HG03196 (cell line): Measurements from ENCODE around the gene GPD1L.
"Not testable (repeated sequence)": the region's sequence is repeated elsewhere in the genome, so short reads cannot be mapped to it uniquely, and the experiment has no call there.

Experiments used
- ATAC-seq: cut with Tn5 transposase; IDR thresholded peaks from one replicate; pipeline ENCODE4 v1.9.1; 2021; ENCODE audit not compliant: unreplicated experiment

GPD1L gene

DNA sequence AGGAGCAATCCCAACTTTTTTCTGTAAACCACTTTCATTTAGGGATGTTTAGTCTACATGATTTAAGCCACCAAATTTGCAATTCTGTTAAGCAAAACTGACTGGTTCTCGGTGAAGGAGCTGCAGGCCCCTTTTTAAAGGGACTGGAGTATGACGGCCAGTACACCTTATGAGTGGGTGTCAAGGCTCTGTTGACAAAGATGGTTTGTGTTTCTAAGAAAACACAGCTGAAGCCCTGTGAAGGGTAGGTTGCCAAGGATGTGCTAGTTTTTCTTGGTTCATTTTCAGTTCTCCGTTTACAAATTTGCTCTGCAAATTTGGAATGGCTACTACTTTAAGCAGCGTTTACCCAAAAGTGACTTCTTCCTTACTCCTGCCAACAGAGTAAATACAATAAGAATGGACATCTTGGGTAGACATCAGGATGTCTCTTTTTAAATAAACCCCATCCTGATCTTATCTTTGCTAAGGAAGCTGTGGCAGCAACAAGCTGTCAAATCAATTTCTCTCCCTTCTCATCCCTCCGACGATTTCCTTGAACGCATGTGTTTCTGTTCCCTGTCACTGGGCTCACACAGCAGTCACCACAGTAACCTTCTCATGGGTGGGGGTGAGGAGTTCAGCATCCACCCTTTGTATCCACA, 73.8 kb downstream of the GPD1L start:
- no peak for ATAC-seq

DNA sequence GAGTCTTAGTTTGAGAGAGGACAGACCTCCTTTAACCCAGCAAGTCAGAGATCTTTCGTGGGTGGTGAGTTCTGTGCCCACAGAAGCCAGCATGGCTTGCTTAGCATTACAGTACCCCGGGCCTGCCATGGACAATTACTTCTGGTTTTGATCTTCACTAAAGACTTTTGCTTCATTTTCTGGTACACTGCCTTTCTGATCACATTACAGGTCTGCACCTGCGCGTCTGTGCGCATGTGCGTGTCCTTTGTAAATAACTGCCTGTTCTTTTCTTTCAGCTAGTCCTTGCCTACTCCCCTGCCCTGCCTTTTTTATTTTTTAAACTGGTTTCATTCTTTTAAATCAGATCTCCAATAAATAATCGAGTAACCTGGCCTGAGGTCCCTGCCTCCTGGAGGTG, 74.9 kb downstream of the GPD1L start:
- no peak for ATAC-seq

DNA sequence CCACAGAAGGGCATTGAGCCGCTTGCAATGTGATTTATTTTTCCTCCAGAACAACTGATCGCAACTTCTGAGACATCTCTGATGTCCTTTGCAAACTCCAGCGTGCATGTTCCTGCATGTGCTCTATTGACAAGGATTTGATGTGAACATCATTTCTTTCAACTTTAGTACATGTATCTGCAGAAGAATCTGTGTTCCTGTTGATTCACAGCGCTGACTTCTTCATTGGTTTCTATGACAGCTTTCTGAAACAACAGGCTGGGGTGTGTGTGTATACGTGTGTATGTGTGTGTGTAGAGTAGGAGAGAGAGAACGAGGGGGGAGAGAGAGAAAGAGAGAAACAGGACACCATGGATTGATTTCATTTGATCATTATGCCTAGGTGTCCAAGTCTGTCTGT, 75.4 kb downstream of the GPD1L start:
- no peak for ATAC-seq

DNA sequence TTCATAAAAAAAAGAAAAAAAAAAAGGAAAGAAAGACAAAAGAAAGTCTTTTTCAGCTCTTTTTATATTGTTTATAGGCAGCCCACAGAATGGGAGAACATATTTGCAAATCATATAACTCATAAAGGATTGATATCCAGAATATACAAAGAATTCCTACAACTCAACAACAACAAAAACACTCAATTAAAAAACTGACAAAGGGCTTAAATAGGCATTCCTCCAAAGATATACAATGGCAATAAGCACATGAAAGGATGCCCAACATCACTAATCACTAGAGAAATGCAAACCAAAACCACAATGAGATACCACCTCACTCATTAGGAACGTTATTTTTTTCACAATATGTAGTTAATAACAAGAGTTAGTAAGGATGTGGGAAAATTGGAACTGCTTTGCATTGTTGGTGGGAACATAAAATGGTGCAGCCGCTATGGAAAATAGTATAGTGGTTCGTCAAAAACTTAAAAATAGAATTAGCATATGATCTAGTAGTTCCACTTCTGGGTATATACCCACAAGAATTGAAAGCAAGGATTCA, 77.8 kb downstream of the GPD1L start:
- ATAC-seq = no peak

DNA sequence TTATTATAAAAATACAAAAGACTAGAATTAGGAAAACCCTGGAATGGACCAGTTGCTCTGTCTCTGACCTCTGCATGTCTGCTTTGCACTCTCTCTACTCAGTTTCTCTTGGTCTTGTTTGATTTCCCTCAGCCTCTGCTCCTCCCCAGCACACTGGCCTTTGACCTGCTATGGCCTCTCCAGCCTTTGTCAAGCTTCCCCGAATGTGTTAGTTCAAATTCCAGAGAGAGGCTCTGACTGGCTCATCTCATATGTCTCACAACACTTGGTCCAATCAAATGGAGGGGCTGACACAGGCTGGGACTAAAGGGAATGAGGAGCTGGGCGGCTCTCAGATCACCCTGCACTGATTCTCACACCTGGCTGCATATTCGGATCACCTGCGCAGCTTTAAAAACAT, 79.7 kb downstream of the GPD1L start:
- no peak for ATAC-seq

DNA sequence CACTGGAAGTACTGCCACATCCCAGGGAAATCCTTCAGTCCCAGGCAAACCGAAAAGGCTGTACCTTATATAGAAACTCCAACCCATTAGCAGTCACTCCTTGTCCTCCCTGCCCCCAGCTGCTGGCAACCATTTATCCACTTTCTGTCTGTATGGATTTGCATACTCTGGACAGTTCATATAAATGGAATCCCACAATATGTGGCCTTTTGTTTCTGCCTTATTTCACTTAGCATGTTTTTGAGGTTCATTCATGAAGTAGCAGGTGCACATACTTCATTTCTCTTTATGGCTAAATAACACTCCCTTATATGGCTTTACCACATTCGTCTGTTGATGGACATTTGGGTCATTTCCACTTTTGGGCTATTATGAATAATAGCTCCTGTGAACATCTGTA, 80.5 kb downstream of the GPD1L start:
- no peak for ATAC-seq

DNA sequence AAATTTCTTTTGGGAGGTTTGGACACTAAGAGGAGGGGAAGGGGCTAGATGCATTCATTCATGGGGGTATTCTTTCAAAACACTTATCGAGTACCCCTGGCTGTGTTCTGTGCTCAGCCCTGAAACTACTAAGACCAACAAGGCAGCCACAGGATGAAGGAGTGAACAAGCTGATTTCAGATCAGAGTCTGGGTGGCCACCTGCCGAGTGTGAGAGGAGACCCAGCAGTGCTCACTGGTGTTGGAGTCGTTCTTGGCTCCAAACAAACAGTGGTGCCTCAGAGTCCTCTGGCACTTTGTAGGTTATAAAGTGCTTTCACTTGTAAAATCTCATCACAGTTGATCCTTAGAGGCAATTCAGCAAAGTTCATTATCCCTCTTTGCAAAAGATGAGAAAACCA, 83.3 kb downstream of the GPD1L start:
- ATAC-seq = no peak

DNA sequence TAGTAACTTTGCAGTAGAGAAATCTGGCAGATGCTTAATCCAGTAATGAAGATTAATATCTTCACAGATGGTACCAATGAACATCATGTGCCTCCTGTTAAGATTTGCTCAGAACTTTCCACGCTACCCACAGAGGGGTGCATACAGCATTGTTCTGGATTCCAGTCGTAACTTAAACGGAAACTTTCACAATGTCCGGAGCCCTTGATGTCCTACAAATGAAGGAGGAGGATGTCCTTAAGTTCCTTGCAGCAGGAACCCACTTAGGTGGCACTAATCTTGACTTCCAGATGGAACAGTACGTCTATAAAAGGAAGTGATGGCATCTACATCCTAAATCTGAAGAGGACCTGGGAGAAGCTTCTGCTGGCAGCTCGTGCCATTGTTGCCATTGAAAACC, 84.1 kb downstream of the GPD1L start:
- not testable (repeated sequence) for ATAC-seq

DNA sequence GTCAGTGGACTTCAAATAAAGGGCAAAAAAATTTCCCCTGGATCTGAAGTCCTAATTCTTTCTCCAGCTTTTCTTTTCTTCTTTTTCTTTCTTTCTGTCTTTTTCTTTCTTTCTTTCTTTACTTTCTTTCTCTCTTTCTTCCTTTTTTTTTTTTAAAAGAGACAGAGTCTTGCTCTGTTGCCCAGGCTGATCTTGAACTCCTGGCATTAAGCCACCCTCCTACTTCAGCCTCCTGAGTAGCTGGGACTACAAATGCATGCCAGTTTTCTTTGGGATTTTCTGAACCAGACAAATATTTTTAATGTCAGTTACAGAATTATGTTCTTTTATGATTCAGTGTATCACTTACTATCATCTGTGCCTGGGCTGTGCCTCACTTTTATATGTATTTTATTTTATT, 86.7 kb downstream of the GPD1L start:
- ATAC-seq = no peak

DNA sequence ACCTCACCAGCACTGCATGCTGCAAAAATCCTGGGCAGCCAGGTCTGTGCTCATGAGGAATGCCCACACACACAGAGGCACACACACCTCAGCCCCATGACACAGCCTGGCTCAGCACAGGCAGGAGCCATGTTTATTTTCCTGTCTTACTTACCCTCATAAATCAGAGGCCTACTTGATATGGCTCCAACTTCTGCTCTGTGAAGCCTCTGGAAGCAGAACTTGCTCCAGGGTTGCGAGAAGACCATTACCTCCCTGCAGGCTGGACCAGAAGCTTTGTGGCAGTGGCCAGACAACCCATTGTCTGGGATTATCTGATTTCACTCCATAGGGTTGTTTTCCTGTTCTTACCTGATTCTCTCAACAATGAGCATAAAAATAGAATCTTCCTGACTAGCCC, 88.2 kb downstream of the GPD1L start:
- no peak for ATAC-seq

DNA sequence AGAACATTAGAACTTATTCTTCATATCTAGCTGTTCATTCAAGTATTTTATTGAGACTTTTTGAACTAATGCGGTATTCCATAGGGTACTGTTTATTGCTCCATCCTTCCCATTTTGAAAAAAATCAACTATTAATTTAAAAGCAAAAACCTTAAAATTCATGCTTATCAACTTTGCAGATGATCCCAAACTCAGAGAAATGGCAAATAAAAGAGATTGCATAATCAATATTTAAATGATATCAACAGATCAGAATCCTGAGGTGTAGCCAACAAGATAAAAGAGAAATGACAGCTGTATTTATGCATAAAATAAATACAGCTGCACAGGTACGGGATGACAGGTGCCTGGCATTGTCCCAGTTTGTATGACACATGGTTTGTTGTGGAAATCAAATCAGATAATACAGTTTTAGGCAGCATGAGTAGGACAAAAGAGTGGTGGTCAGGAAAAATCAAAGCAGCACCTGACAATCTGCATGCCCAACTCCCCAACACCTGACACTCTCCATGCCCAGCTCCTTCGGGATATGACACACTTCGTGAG, 89.6 kb downstream of the GPD1L start:
- ATAC-seq = no peak

DNA sequence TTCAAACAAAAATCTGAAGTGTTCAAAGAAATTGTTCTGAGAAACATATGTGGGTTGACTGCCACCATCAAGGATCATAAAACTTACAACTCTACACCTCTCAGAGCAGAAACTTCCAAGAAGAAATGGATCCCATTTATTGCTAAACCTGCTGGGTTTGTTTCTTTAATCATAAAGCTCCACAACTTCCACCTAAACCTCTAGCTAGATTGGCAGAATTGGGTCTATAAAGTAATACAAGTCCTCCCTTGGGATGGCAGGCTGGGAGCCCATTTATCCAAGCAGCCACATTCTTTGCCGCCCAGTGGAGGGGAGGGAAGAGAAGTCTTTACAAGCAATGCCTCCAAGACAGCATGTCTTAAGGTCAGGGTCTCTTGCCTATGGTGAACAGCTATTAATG, 91.6 kb downstream of the GPD1L start:
- no peak for ATAC-seq

DNA sequence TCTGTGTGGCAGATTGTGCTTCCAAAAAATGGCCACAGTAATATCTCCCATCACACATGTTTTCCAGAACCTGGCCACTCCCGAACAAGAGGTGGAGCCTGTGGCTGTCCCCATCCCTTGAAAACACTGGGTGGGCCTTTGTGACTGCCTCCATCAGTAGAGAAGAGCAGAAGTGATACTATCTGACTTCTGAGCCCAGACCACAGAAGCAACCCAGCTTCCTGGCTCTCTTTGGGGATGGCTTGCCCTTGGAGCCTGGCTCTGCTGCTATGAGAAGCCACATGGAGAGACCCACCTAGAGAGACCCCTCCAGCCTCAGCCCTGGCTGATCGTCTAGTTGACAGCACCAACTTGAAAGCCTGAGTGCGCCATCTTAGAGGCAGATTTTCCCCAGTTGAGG, 92.3 kb downstream of the GPD1L start:
- no peak for ATAC-seq

DNA sequence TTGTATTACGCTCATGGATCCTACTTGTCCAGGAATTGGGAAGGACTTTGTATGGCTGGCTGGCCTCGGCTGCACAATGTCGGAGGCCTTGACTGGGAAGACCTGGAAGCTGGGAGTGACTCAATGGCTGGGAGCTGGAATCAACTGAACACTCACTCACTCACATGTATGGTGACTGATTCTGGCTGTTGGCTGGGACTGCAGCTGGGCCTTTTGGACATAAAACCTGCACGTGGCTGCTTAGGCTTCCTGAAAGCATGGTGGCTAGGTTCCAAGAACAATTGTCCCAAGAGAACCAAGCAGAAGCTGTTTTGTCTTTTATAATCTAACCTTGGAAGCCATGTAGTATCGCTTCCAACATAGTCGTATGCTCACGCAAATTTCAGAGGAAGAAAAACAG, 94.1 kb downstream of the GPD1L start:
- no peak for ATAC-seq

DNA sequence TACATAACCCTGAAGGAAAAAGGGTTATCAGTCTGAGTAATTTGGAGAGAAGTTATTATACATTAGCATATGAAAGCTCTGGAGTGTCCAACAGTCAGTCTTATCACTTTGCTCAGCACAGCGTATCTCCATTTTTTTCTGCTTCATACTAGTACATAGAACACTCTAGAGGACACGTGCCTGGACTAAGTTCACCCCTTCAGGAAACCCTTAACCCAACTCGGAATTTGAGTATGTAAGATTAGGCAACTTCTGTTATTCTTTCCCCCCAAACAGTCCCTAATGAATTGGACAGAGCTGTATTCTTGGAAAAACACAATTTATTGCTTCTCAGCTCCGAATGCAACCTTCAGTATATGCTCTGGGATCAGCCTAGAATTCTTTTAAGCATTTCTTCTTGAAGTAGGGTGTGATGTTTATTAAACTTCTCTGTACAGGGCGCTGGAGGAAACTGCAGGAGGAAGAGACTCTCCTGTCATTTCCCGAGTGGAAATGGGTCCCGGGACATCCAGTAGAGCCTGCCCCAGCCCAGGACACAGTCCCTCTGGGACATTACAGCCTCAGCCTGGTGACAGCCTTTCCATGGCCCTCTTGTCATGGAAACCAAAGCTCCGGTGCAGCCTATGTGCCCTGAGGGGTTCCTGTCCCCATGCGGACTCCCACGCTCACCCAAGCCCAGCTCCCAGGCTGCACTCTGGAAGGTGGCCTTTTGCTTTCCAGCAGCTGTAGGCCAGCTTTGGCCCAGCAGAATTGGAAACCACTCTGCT, 94.8 kb downstream of the GPD1L start:
- no peak for ATAC-seq

DNA sequence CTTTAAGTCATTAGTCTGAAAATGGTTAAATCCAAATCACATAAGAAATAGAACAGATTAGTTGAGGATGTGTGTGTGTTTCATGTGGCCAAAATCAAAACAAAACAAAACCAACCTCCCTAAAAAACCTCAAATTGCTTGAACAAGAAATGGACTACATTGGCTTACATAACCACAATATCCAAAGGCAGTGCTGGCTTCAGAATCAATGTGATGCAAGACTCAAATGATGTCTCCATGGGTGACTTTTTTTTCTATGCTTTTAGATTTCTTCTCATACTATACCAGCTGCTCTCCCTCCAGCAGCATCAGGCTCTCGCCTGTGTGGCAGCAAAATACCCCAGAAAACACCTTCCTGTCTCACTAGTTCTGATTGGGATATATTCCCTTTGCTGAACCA, 96.1 kb downstream of the GPD1L start:
- no peak for ATAC-seq

DNA sequence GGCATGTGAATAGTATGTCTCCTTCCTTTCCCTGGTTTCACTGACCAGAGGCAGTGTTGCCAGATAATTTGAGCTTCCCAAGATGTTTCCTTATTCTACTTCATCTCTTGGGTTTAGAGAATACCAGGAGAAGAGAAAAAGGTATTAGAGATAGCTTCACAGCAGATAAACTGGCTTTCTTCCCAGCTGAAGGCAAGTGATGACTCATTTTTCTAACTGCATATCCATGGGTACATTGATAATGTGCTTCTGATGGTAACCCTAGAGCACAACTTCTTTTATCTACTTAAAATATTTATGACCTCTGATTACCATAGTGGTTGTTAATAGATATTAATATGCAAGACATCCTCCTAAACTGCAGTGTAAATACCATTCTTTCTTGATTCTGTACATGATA, 97.4 kb downstream of the GPD1L start:
- no peak for ATAC-seq

DNA sequence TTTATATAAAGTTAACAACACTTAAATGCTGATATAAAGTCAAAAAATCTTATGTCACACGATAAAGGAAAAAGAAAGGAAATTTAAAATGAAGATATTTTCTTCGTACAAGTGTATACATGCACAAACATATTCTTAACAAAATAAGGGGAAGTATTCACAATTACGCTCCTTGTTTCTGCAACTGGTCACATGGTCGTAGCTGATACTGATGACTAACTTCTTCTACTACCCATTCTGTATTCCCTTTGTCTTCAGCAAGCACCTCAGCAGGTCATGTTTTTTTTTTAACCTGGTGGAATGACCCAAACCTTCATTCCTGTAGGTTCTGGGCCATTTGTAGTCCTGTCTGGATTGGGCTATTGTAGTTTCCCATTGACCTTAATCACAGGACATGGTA, 102.0 kb downstream of the GPD1L start:
- no peak for ATAC-seq

DNA sequence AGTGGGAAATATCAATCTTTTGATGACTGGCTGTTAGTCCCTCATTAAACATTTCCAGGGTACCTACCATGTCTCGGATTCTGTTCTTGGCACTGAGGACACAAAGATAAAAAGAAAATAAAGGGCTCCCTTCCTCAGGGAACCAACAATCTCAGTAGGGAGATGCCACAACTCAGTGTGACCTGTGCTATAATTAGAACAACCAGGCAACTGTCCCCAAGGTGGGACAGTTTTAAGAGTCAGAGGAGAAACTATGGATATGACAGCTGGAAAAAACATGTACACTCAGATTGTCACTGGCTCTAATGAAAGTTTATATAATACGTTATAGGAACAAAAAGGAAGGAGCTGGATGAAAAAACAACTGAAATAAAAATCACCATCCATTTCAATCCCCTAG, 108.8 kb downstream of the GPD1L start:
- no peak for ATAC-seq

DNA sequence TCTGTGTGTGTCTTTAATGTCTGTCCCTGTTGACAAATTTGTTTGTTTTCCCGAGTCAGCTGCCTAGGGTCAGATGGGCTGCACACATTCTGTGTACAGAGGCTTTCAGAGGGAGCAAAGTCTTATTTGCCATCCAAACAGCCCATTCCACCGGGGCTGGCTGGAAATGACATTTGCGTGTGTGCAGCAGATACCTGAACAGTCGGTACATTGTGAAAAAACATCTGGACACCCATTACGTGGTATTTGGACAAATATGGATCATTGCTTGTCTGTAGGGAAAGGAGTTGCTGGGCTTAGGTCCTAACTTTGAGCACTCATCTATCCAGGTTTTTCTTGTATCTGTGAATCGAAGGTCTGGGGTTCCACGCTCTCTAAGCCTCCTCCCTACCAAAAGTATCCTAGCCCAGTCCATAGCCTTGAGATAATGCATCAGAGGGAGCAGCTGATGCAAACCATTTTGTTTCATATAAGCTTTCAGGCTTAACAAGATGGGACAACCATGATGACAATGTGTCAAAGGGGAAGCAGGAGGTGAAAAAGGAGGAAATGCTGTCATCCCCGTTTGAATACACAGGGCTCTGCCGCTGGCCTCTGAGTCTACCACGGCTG, 109.9 kb downstream of the GPD1L start:
- no peak for ATAC-seq

DNA sequence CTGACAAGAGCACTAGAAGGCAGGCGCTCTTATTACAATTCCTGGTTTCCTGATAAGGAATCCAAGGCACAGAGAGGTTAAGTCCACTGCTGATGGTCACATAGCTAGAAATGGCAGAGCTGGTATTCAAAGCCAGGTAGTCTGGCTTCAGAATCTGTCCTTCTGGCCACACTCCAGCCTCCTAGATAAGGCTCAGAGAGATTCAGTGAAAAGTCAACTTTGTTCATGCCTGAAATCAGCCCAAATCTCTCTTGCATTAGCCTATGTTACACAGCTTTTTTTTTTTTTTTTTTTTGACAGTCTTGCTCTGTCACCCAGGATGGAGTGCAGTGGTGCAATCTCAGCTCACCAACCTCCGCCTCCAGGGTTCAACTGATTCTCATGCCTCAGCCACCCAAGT, 110.9 kb downstream of the GPD1L start:
- ATAC-seq = no peak
